Coronary artery (tissue), 2 donors: Measurements from ENCODE around the gene SLC17A2.

ENCODE experiments used
- DNase-seq: peaks from one replicate; pipeline ENCODE4 v3.0.0-alpha.2; 2017; ENCODE audit warnings: low spot score
- H3K27ac ChIP-seq, 2 donors: fragments of 200-600 bp; sonication (generic); one replicate each; pipeline ENCODE4 v1.5.1; 2016 to 2019
- H3K4me3 ChIP-seq: fragments of 200-600 bp; sonication (generic); 2 replicates; pipeline ENCODE4 v1.5.1; 2016; ENCODE audit warnings: mild to moderate bottlenecking, moderate library complexity
- CTCF ChIP-seq: fragments of 200-600 bp; sonication (generic); IDR thresholded peaks from one replicate; pipeline ENCODE4 v1.5.1; 2019; ENCODE audit warnings: antibody characterized with exemption

The SLC17A2 gene

GRCh38 chr6:25874822-25875562, 55.5 kb downstream of the SLC17A2 start:
- H3K27ac ChIP-seq: no peak overlapping the region
- DNase-seq: no peak
- H3K4me3 ChIP-seq: no peak overlapping the region
- no peak for TF ChIP-seq CTCF

GRCh38 chr6:25874118-25874517, 56.4 kb downstream of the SLC17A2 start, which contains the start of gene SLC17A3:
Gene SLC17A3, minus strand, starts transcription at chr6:25874243. Its CDS starts 5,856 bp downstream, at chr6:25868387.
- no peak for DNase-seq
- H3K27ac ChIP-seq: no peak within 1 kb of the TSS
- H3K4me3 ChIP-seq: no peak within 1 kb of the TSS
- TF ChIP-seq CTCF: no peak

GRCh38 chr6:25872814-25873213, 57.7 kb downstream of the SLC17A2 start:
- Histone ChIP-seq H3K27ac (no peak overlapping the region), H3K4me3 (no peak overlapping the region)
- no peak for TF ChIP-seq CTCF
- no peak for DNase-seq

- Histone ChIP-seq H3K27ac (no peak overlapping the region), H3K4me3 (no peak overlapping the region)
- DNase-seq: no peak
- no peak for TF ChIP-seq CTCF
These were observed 60.7 kb downstream of the SLC17A2 start for GRCh38 chr6:25869840-25870239.

- Histone ChIP-seq H3K4me3 (no peak overlapping the region), H3K27ac (no peak overlapping the region)
- no peak for TF ChIP-seq CTCF
- DNase-seq: no peak
These were observed 61.9 kb downstream of the SLC17A2 start for GRCh38 chr6:25868436-25869183.

- TF ChIP-seq CTCF: no peak
- no peak for DNase-seq
- no peak overlapping the region for H3K4me3 ChIP-seq
- H3K27ac ChIP-seq: no peak overlapping the region
These were observed 64.5 kb downstream of the SLC17A2 start for GRCh38 chr6:25866011-25866410.

GRCh38 chr6:25863360-25863759, 67.1 kb downstream of the SLC17A2 start:
- Histone ChIP-seq H3K27ac (no peak overlapping the region), H3K4me3 (no peak overlapping the region)
- TF ChIP-seq CTCF: no peak
- no peak for DNase-seq
